Measurements from ENCODE around the gene PSTPIP2. TPM values are rescaled to one million over a fixed set of nuclear protein-coding genes. Genes with fewer than 3 reads are reported as not detected.

The PSTPIP2 gene
- total and polyA plus RNA-seq, 2 of the 13 experiments (the other 11 are each of a cell fraction or from before 2014, with no cell fraction given), result 0.25 to 0.27 TPM

GRCh38 chr18:45967007-45967706, 104.9 kb downstream of the PSTPIP2 start, which contains the start of gene EPG5 (continued):
- TF ChIP-seq, protein P1, sequence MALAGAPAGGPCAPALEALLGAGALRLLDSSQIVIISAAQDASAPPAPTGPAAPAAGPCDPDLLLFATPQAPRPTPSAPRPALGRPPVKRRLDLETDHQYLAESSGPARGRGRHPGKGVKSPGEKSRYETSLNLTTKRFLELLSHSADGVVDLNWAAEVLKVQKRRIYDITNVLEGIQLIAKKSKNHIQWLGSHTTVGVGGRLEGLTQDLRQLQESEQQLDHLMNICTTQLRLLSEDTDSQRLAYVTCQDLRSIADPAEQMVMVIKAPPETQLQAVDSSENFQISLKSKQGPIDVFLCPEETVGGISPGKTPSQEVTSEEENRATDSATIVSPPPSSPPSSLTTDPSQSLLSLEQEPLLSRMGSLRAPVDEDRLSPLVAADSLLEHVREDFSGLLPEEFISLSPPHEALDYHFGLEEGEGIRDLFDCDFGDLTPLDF (CRISPR knock-in tag; IDR thresholded peaks at IDR 0.05), result no peak
- TF ChIP-seq DNMT3B (CRISPR knock-in tag; conservative IDR thresholded peaks at IDR 0.05) (no peak), ZNF550 (CRISPR knock-in tag; IDR thresholded peaks at IDR 0.05; ENCODE audit: borderline replicate concordance) (no peak), MIER3 (CRISPR knock-in tag; IDR thresholded peaks at IDR 0.05; ENCODE audit: borderline replicate concordance) (peak; percentile 50; the same call in 1 of the 2 replicates), CEBPG (CRISPR knock-in tag; IDR thresholded peaks at IDR 0.05) (no peak; the same call in 1 of the 2 replicates), SRSF1 (optimal IDR thresholded peaks at IDR 0.05; ENCODE audit: low read depth, low read length) (peak; percentile 58), ZBTB39 (CRISPR knock-in tag; IDR thresholded peaks at IDR 0.05) (no peak), ZGPAT (CRISPR knock-in tag; IDR thresholded peaks at IDR 0.05) (peak; percentile 64; the same call in 1 of the 2 replicates), FOXA1 (IDR thresholded peaks at IDR 0.05) (no peak), FOXA1 (CRISPR knock-in tag; IDR thresholded peaks at IDR 0.05) (peak; percentile 13; the same call in 1 of the 2 replicates), ZNF503 (CRISPR knock-in tag; IDR thresholded peaks at IDR 0.05) (no peak), AFF4 (CRISPR knock-in tag; IDR thresholded peaks at IDR 0.05) (0 out of 2 replicates have a peak, but pooled peaks have one; percentile 55)
- TF ChIP-seq, protein P2, sequence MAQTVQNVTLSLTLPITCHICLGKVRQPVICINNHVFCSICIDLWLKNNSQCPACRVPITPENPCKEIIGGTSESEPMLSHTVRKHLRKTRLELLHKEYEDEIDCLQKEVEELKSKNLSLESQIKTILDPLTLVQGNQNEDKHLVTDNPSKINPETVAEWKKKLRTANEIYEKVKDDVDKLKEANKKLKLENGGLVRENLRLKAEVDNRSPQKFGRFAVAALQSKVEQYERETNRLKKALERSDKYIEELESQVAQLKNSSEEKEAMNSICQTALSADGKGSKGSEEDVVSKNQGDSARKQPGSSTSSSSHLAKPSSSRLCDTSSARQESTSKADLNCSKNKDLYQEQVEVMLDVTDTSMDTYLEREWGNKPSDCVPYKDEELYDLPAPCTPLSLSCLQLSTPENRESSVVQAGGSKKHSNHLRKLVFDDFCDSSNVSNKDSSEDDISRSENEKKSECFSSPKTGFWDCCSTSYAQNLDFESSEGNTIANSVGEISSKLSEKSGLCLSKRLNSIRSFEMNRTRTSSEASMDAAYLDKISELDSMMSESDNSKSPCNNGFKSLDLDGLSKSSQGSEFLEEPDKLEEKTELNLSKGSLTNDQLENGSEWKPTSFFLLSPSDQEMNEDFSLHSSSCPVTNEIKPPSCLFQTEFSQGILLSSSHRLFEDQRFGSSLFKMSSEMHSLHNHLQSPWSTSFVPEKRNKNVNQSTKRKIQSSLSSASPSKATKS (CRISPR knock-in tag; IDR thresholded peaks at IDR 0.05), result no peak

Data from HepG2 (cell line).